ENCODE results near the gene RPIA. TPM values are rescaled to one million over a fixed set of nuclear protein-coding genes. Genes with fewer than 3 reads are reported as not detected.

RPIA gene
- total RNA-seq, 2 donors from 2014 or later = 4.1 to 4.7 TPM

- no peak for ATAC-seq (ENCODE audit: insufficient number of reproducible peaks, low FRiP score, low read depth)
- TF ChIP-seq, protein P1, sequence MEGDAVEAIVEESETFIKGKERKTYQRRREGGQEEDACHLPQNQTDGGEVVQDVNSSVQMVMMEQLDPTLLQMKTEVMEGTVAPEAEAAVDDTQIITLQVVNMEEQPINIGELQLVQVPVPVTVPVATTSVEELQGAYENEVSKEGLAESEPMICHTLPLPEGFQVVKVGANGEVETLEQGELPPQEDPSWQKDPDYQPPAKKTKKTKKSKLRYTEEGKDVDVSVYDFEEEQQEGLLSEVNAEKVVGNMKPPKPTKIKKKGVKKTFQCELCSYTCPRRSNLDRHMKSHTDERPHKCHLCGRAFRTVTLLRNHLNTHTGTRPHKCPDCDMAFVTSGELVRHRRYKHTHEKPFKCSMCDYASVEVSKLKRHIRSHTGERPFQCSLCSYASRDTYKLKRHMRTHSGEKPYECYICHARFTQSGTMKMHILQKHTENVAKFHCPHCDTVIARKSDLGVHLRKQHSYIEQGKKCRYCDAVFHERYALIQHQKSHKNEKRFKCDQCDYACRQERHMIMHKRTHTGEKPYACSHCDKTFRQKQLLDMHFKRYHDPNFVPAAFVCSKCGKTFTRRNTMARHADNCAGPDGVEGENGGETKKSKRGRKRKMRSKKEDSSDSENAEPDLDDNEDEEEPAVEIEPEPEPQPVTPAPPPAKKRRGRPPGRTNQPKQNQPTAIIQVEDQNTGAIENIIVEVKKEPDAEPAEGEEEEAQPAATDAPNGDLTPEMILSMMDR (IDR thresholded peaks at IDR 0.05) = no peak
Observed at GRCh38 chr2:88693911-88694414, 2.5 kb downstream of the RPIA start.

GRCh38 chr2:88696611-88697010 lies 5.1 kb downstream of the RPIA start:
- no peak for DNase-seq (ENCODE audit: low spot score)
- Histone ChIP-seq H3K9me3 (no peaks in the 10 kb centered on the region), H3K27me3 (replicated peaks; ENCODE audit: insufficient read depth) (no peaks in the 10 kb centered on the region), H3K4me3 (no peak overlapping the region), H3K27ac (no peak overlapping the region), H3K36me3 (peaks cover 16% of the 10 kb centered on the region), H3K4me1 (ENCODE audit: control insufficient read depth in 1 of 2, low read depth in 2 of 2) (peaks cover 0 to 13% of the 10 kb centered on the region in 2 donors)
- TF ChIP-seq, protein P1 (IDR thresholded peaks at IDR 0.05) = no peak
- no peak for ATAC-seq (ENCODE audit: insufficient number of reproducible peaks, low FRiP score, low read depth)

More at GRCh38 chr2:88693911-88694414, 2.5 kb downstream of the RPIA start:
- Histone ChIP-seq H3K27me3 (replicated peaks; ENCODE audit: insufficient read depth) (no peaks in the 10 kb centered on the region), H3K36me3 (no peaks in the 10 kb centered on the region), H3K27ac (no peak overlapping the region), H3K4me3 (no peak overlapping the region), H3K9me3 (no peaks in the 10 kb centered on the region), H3K4me1 (ENCODE audit: control insufficient read depth in 1 of 2, low read depth in 2 of 2) (peaks cover 4 to 23% of the 10 kb centered on the region in 2 donors)
- no peak for DNase-seq (ENCODE audit: low spot score)

DNA sequence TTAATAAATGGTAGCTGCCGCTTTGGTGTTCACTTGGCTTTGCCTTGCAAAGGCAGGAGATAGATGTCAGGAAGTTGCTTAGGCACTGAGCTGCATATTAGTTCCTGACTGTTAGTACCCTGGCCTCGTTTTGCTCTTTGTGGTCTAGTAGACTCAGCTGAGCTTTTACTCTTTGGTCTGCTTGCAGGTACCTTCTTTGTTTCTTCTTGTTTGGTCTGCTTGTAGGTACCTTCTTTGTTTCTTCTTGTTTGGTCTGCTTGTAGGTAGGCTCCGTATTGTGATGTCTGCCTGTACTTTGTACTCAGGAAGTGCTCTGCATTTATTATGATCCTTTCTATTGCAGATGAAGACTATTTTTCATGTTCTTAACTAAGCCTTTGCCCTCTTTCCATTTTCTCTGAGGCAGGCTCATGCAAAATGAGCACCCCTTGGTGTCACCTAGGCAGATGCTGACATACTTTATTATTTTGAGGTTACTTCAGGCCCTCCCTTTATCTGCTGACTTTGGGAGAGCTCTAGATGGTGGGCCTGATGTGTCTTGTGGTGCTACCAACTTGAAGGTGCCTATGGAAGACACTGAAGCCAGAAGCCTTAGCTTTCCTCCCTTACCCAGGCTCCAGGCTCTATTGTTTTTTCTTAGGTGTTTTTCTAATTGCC lies 6.0 kb downstream of the RPIA start:
- no peak overlapping the region for H3K4me3 ChIP-seq
- H3K4me1 ChIP-seq (ENCODE audit: control insufficient read depth in 1 of 2, low read depth in 2 of 2) = peaks cover 0 to 7% of the 10 kb centered on the region in 2 donors
- H3K27ac ChIP-seq = no peak overlapping the region
- ATAC-seq (ENCODE audit: insufficient number of reproducible peaks, low FRiP score, low read depth) (no peak), DNase-seq (ENCODE audit: low spot score) (no peak)
- H3K27me3 ChIP-seq (replicated peaks; ENCODE audit: insufficient read depth) = no peaks in the 10 kb centered on the region
- TF ChIP-seq, protein P1 (IDR thresholded peaks at IDR 0.05) = no peak
- H3K9me3 ChIP-seq = no peaks in the 10 kb centered on the region
- H3K36me3 ChIP-seq = peaks cover 16% of the 10 kb centered on the region

GRCh38 chr2:88698027-88698413 lies 6.5 kb downstream of the RPIA start:
- Histone ChIP-seq H3K4me3 (no peak overlapping the region), H3K36me3 (peaks cover 16% of the 10 kb centered on the region), H3K27me3 (replicated peaks; ENCODE audit: insufficient read depth) (no peaks in the 10 kb centered on the region), H3K9me3 (no peaks in the 10 kb centered on the region), H3K4me1 (ENCODE audit: control insufficient read depth in 1 of 2, low read depth in 2 of 2) (peaks cover 0 to 4% of the 10 kb centered on the region in 2 donors), H3K27ac (no peak overlapping the region)
- TF ChIP-seq, protein P1 (IDR thresholded peaks at IDR 0.05) = no peak
- no peak for ATAC-seq (ENCODE audit: insufficient number of reproducible peaks, low FRiP score, low read depth)
- no peak for DNase-seq (ENCODE audit: low spot score)

DNA sequence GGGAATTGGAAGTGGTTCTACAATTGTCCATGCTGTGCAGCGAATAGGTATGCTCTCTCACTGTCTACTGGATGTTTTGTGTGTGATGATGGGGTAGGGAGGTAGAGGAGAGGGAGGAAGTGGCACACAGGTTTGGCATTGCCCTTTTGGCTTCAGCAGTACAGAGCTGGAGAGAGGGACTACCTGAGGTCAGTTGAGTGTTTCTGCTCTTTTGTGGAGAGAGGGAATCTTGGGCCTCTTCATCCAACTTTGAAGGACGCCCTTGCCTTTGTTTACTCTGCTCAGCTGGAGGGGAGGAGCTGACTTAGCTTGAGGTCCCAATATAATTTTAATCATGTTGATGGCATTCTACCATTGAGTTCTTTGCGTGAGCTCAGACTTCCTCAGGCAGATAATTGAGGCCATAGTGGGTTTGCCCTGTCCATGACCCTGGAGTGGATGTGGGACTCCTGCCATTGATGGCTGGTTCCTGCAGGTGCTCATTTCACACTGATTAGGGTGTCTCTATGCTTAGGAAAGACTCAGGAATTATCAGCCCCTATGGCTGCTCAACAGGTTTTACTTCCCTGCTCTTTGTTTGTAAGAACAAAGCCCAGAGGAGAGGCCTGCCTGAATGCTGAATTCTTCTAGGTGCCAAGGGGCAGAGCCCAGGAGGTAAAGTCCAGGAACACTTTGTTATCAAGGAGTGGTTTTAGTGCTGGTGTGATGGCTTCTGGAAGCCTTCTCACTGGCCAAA lies 7.2 kb downstream of the RPIA start:
- Histone ChIP-seq H3K4me3 (no peak overlapping the region), H3K27me3 (replicated peaks; ENCODE audit: insufficient read depth) (no peaks in the 10 kb centered on the region), H3K4me1 (ENCODE audit: control insufficient read depth in 1 of 2, low read depth in 2 of 2) (peaks cover 0 to 2% of the 10 kb centered on the region in 2 donors), H3K27ac (no peak overlapping the region), H3K9me3 (no peaks in the 10 kb centered on the region), H3K36me3 (peaks cover 16% of the 10 kb centered on the region)
- DNase-seq (ENCODE audit: low spot score) = no peak
- no peak for ATAC-seq (ENCODE audit: insufficient number of reproducible peaks, low FRiP score, low read depth)
- TF ChIP-seq, protein P1 (IDR thresholded peaks at IDR 0.05) = no peak
